ENCODE measurements around the gene HIRA. TPM values are rescaled to one million over a fixed set of nuclear protein-coding genes. Genes with fewer than 3 reads are reported as not detected.

HIRA gene
- total and polyA plus RNA-seq, 9 of the 15 experiments (the other 6 are each of a cell fraction or from before 2014, with no cell fraction given) = 0.96 to 132 (median 58.4) TPM

DNA sequence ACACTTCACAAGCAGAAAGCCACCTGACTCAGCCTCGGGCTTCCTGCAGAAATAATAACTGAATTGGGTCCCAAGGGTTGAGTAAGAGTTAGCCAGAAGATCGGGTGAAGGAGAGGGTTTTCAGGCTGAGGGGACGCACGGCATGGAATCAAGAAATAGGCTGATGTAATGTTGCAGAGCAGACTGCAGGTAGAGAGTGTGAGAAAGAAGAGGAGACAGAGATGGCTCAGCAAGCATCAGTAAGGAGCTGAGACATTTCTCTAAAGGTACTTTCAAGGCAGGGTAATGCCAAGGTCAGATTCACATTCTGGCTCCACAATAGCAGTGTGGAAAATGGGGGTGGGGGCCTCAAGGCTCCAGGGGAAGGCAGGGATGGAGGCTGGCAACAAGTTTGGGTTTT, 18.6 kb downstream of the HIRA start (continued):
- TF ChIP-seq, protein P1, sequence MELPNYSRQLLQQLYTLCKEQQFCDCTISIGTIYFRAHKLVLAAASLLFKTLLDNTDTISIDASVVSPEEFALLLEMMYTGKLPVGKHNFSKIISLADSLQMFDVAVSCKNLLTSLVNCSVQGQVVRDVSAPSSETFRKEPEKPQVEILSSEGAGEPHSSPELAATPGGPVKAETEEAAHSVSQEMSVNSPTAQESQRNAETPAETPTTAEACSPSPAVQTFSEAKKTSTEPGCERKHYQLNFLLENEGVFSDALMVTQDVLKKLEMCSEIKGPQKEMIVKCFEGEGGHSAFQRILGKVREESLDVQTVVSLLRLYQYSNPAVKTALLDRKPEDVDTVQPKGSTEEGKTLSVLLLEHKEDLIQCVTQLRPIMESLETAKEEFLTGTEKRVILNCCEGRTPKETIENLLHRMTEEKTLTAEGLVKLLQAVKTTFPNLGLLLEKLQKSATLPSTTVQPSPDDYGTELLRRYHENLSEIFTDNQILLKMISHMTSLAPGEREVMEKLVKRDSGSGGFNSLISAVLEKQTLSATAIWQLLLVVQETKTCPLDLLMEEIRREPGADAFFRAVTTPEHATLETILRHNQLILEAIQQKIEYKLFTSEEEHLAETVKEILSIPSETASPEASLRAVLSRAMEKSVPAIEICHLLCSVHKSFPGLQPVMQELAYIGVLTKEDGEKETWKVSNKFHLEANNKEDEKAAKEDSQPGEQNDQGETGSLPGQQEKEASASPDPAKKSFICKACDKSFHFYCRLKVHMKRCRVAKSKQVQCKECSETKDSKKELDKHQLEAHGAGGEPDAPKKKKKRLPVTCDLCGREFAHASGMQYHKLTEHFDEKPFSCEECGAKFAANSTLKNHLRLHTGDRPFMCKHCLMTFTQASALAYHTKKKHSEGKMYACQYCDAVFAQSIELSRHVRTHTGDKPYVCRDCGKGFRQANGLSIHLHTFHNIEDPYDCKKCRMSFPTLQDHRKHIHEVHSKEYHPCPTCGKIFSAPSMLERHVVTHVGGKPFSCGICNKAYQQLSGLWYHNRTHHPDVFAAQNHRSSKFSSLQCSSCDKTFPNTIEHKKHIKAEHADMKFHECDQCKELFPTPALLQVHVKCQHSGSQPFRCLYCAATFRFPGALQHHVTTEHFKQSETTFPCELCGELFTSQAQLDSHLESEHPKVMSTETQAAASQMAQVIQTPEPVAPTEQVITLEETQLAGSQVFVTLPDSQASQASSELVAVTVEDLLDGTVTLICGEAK (IDR thresholded peaks at IDR 0.05) = no peak
- TF ChIP-seq, protein P1 (CRISPR knock-in tag; IDR thresholded peaks at IDR 0.05) = 0 out of 2 replicates have a peak, but pooled peaks have one; percentile 29
